ENCODE results near the gene PTBP3.
A peak's percentile ranks its signal among the peaks of the same experiment; 100 is the strongest.
"Not testable (repeated sequence)": the region's sequence is repeated elsewhere in the genome, so short reads cannot be mapped to it uniquely, and the experiment has no call there.

The PTBP3 gene

DNA sequence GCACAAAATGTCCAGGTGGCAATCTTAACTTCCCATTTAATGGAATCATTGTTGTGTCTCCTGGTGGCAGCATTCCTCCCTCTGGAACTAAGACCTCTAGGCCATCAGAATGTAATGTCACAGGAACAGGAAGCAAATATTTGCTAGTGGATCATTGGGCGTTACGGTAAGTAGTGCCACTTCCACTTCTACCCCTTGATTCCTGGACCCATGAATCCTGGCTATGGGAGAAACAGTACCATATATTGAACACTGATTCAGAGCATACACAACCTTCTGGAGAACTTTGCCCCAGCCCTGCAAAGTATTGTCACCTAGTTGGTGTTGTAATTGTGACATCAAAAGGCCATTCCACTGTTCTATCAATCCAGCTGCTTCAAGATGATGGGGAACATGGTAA lies 40.8 kb upstream of the PTBP3 start:
- not testable (repeated sequence) for DNase-seq; H4K8ac ChIP-seq (ENCODE audit: low read depth, low read length); H2AK5ac ChIP-seq (ENCODE audit: low read length); H3K4me1 ChIP-seq (ENCODE audit: control insufficient read depth, low read depth, low read length); H3K4me3 ChIP-seq (ENCODE audit: low read length); H3K23ac ChIP-seq (ENCODE audit: low read length); H2BK15ac ChIP-seq (replicated peaks; ENCODE audit: low read depth); H3K79me2 ChIP-seq (ENCODE audit: control insufficient read depth, insufficient read depth, low read length); H3K79me1 ChIP-seq (ENCODE audit: low read length); H3K18ac ChIP-seq (ENCODE audit: low read length); H3K36me3 ChIP-seq (ENCODE audit: control insufficient read depth, insufficient read depth, low read length); H3K56ac ChIP-seq (ENCODE audit: low read length); H3K9ac ChIP-seq (ENCODE audit: low read length); H3K4me2 ChIP-seq (ENCODE audit: low read length); H3K27me3 ChIP-seq (ENCODE audit: insufficient read depth, low read length, poor library complexity); H4K5ac ChIP-seq (ENCODE audit: low read length); H3K4ac ChIP-seq (ENCODE audit: low read depth, low read length); H2BK5ac ChIP-seq (ENCODE audit: low read length); H2BK120ac ChIP-seq (ENCODE audit: low read depth, low read length); H3K27ac ChIP-seq (ENCODE audit: low read depth, low read length)
- no CpG with 5 or more reads among the region's 2 CpGs for WGBS (ENCODE audit: extremely low coverage, insufficient coverage, low lambda C conversion rate)

DNA sequence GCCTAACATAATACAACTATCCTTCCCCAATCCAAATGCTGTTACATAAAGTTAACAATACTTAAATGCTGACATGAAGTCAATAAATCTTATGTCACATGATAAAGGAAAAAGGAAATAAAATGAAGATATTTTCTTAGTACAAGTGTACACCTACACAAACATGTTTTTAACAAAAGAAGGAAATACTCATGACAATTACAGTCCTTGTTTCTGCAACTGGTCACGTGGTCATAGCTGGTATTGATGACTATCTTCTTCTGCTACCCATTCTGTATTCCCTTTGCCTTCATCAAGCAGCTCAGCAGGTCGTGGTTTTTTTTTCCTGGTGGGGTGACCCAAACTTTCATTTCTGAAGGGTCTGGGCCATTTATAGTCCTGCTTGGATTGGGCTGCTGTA lies 40.2 kb upstream of the PTBP3 start:
- not testable (repeated sequence) for H3K56ac ChIP-seq (ENCODE audit: low read length); H2BK120ac ChIP-seq (ENCODE audit: low read depth, low read length); H3K4me3 ChIP-seq (ENCODE audit: low read length); H3K79me1 ChIP-seq (ENCODE audit: low read length); H2AK5ac ChIP-seq (ENCODE audit: low read length); H3K18ac ChIP-seq (ENCODE audit: low read length); H3K4me2 ChIP-seq (ENCODE audit: low read length); H4K8ac ChIP-seq (ENCODE audit: low read depth, low read length); H2BK15ac ChIP-seq (replicated peaks; ENCODE audit: low read depth); H3K23ac ChIP-seq (ENCODE audit: low read length); H3K27me3 ChIP-seq (ENCODE audit: insufficient read depth, low read length, poor library complexity); H2BK5ac ChIP-seq (ENCODE audit: low read length); H3K9ac ChIP-seq (ENCODE audit: low read length); H3K4me1 ChIP-seq (ENCODE audit: control insufficient read depth, low read depth, low read length); H3K36me3 ChIP-seq (ENCODE audit: control insufficient read depth, insufficient read depth, low read length); H3K4ac ChIP-seq (ENCODE audit: low read depth, low read length); DNase-seq; H3K79me2 ChIP-seq (ENCODE audit: control insufficient read depth, insufficient read depth, low read length); H3K27ac ChIP-seq (ENCODE audit: low read depth, low read length); H4K5ac ChIP-seq (ENCODE audit: low read length)
- no CpG with 5 or more reads among the region's 2 CpGs for WGBS (ENCODE audit: extremely low coverage, insufficient coverage, low lambda C conversion rate)

DNA sequence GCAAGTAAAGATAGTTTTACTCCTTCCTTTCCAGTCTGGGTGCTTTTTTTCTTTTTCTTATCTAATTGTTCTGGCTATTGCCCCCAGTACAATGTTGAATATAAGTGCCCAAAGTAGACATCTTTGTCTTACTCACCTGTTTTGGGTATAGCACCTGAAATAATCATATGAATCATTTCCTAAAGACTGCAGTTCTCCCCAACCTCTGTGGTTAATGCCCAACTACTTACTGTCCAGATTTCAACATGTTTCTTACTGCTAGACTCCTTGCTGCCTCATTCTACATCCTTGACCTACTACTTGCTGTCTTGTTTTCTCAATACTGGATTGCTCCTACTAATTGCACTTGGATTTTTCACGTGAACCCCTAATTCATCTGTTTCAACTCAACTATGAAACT lies 37.6 kb upstream of the PTBP3 start:
- Histone ChIP-seq H3K23ac (ENCODE audit: low read length) (no peak overlapping the region), H2BK5ac (ENCODE audit: low read length) (no peak overlapping the region), H3K56ac (ENCODE audit: low read length) (no peak overlapping the region), H2AK5ac (ENCODE audit: low read length) (no peak overlapping the region), H3K18ac (ENCODE audit: low read length) (no peak overlapping the region), H4K5ac (ENCODE audit: low read length) (no peak overlapping the region), H3K4ac (ENCODE audit: low read depth, low read length) (no peak overlapping the region), H3K4me1 (ENCODE audit: control insufficient read depth, low read depth, low read length) (no peaks in the 10 kb centered on the region), H3K4me2 (ENCODE audit: low read length) (no peak overlapping the region), H3K27ac (ENCODE audit: low read depth, low read length) (no peak overlapping the region), H4K8ac (ENCODE audit: low read depth, low read length) (no peak overlapping the region), H3K79me2 (ENCODE audit: control insufficient read depth, insufficient read depth, low read length) (no peaks in the 10 kb centered on the region), H3K36me3 (ENCODE audit: control insufficient read depth, insufficient read depth, low read length) (no peaks in the 10 kb centered on the region), H3K79me1 (ENCODE audit: low read length) (no peaks in the 10 kb centered on the region), H3K27me3 (ENCODE audit: insufficient read depth, low read length, poor library complexity) (no peaks in the 10 kb centered on the region), H2BK15ac (replicated peaks; ENCODE audit: low read depth) (no peak overlapping the region), H3K9ac (ENCODE audit: low read length) (no peak overlapping the region), H2BK120ac (ENCODE audit: low read depth, low read length) (no peak overlapping the region), H3K4me3 (ENCODE audit: low read length) (no peak overlapping the region)
- DNase-seq: no peak
- WGBS (ENCODE audit: extremely low coverage, insufficient coverage, low lambda C conversion rate): no CpG with 5 or more reads among the region's 1 CpG

DNA sequence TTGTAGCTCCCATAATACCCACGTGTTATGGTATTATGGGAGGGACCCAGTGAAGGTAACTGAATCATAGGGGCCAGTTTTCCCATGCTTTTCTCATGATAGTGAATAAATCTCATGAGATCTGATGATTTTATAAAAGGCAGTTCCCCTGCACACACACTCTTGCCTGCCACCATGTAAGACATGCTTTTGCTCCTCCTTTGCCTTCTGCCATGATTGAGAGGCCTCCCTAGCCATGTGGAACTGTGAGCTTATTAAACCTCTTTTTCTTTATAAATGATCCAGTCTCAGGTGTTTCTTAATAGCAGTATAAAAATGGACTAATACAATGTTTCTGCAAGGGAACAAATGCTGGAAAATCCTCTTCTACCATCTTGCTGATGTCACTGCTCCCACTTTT lies 36.4 kb upstream of the PTBP3 start:
- H3K4me1 ChIP-seq (ENCODE audit: control insufficient read depth, low read depth, low read length): no peaks in the 10 kb centered on the region
- H2BK120ac ChIP-seq (ENCODE audit: low read depth, low read length): no peak overlapping the region
- no peak overlapping the region for H2AK5ac ChIP-seq (ENCODE audit: low read length)
- H3K4me3 ChIP-seq (ENCODE audit: low read length): no peak overlapping the region
- H3K9ac ChIP-seq (ENCODE audit: low read length): no peak overlapping the region
- no peak overlapping the region for H3K4ac ChIP-seq (ENCODE audit: low read depth, low read length)
- no peak overlapping the region for H4K8ac ChIP-seq (ENCODE audit: low read depth, low read length)
- H3K4me2 ChIP-seq (ENCODE audit: low read length): no peak overlapping the region
- no peaks in the 10 kb centered on the region for H3K79me2 ChIP-seq (ENCODE audit: control insufficient read depth, insufficient read depth, low read length)
- no peak overlapping the region for H4K5ac ChIP-seq (ENCODE audit: low read length)
- no peak for DNase-seq
- H3K36me3 ChIP-seq (ENCODE audit: control insufficient read depth, insufficient read depth, low read length): no peaks in the 10 kb centered on the region
- H2BK15ac ChIP-seq (replicated peaks; ENCODE audit: low read depth): no peak overlapping the region
- no peak overlapping the region for H3K18ac ChIP-seq (ENCODE audit: low read length)
- H3K23ac ChIP-seq (ENCODE audit: low read length): no peak overlapping the region
- no peak overlapping the region for H3K27ac ChIP-seq (ENCODE audit: low read depth, low read length)
- H3K79me1 ChIP-seq (ENCODE audit: low read length): no peaks in the 10 kb centered on the region
- no peak overlapping the region for H2BK5ac ChIP-seq (ENCODE audit: low read length)
- WGBS (ENCODE audit: extremely low coverage, insufficient coverage, low lambda C conversion rate): no CpG with 5 or more reads among the region's 1 CpG
- no peak overlapping the region for H3K56ac ChIP-seq (ENCODE audit: low read length)
- no peaks in the 10 kb centered on the region for H3K27me3 ChIP-seq (ENCODE audit: insufficient read depth, low read length, poor library complexity)

DNA sequence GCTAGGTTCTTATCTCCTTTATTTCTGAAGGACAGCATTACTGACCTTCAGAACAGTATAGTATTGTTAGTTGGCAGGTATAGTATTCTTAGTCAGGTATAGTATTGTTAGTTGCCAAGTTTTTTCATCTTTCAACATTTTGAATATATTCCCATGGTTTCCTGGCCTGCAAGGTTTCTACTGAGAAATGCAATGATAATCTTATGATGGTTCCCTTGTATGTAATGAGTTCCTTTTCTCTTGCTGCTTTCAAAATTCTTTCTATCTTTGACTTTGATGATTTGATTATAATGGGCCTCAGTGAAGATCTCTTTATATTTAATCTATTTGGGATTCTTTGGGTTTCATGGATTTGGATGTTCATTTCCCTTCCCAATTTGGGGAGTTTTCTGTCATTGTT lies 34.0 kb upstream of the PTBP3 start:
- no peak overlapping the region for H2BK5ac ChIP-seq (ENCODE audit: low read length)
- no peaks in the 10 kb centered on the region for H3K36me3 ChIP-seq (ENCODE audit: control insufficient read depth, insufficient read depth, low read length)
- no peak overlapping the region for H4K8ac ChIP-seq (ENCODE audit: low read depth, low read length)
- H3K4me2 ChIP-seq (ENCODE audit: low read length): no peak overlapping the region
- H2AK5ac ChIP-seq (ENCODE audit: low read length): no peak overlapping the region
- H2BK15ac ChIP-seq (replicated peaks; ENCODE audit: low read depth): no peak overlapping the region
- H3K79me1 ChIP-seq (ENCODE audit: low read length): no peaks in the 10 kb centered on the region
- H3K18ac ChIP-seq (ENCODE audit: low read length): no peak overlapping the region
- no peak overlapping the region for H4K5ac ChIP-seq (ENCODE audit: low read length)
- H3K9ac ChIP-seq (ENCODE audit: low read length): no peak overlapping the region
- H3K4ac ChIP-seq (ENCODE audit: low read depth, low read length): no peak overlapping the region
- H2BK120ac ChIP-seq (ENCODE audit: low read depth, low read length): no peak overlapping the region
- no peak overlapping the region for H3K56ac ChIP-seq (ENCODE audit: low read length)
- H3K4me3 ChIP-seq (ENCODE audit: low read length): no peak overlapping the region
- no peaks in the 10 kb centered on the region for H3K4me1 ChIP-seq (ENCODE audit: control insufficient read depth, low read depth, low read length)
- H3K23ac ChIP-seq (ENCODE audit: low read length): no peak overlapping the region
- DNase-seq: no peak
- no peaks in the 10 kb centered on the region for H3K79me2 ChIP-seq (ENCODE audit: control insufficient read depth, insufficient read depth, low read length)
- no peaks in the 10 kb centered on the region for H3K27me3 ChIP-seq (ENCODE audit: insufficient read depth, low read length, poor library complexity)
- no peak overlapping the region for H3K27ac ChIP-seq (ENCODE audit: low read depth, low read length)

DNA sequence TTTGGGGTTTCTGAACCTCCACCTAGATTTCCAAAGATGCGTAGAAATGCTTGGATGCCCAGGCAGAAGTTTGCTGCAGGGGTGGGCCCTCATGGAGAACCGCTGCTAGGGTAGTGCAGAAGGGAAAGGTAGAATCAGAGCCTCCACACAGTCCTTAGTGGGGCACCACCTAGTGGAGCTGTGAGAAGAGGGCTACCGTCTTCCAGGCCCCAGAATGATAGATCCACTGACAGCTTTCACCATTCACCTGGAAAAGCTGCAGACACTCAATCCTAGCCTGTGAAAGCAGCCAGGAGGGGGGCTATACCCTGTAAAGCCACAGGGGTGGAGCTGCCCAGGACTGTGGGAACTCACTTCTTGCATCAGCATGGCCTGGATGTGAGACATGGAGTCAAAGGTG lies 33.2 kb upstream of the PTBP3 start:
- no peak overlapping the region for H2BK15ac ChIP-seq (replicated peaks; ENCODE audit: low read depth)
- no peak overlapping the region for H2BK120ac ChIP-seq (ENCODE audit: low read depth, low read length)
- H3K4me3 ChIP-seq (ENCODE audit: low read length): no peak overlapping the region
- H3K4ac ChIP-seq (ENCODE audit: low read depth, low read length): no peak overlapping the region
- no peaks in the 10 kb centered on the region for H3K36me3 ChIP-seq (ENCODE audit: control insufficient read depth, insufficient read depth, low read length)
- no peak overlapping the region for H3K9ac ChIP-seq (ENCODE audit: low read length)
- H3K27me3 ChIP-seq (ENCODE audit: insufficient read depth, low read length, poor library complexity): no peaks in the 10 kb centered on the region
- no peaks in the 10 kb centered on the region for H3K79me2 ChIP-seq (ENCODE audit: control insufficient read depth, insufficient read depth, low read length)
- DNase-seq: peak; percentile 77
- no peak overlapping the region for H4K5ac ChIP-seq (ENCODE audit: low read length)
- WGBS (ENCODE audit: extremely low coverage, insufficient coverage, low lambda C conversion rate): no CpG with 5 or more reads among the region's 3 CpGs
- H4K8ac ChIP-seq (ENCODE audit: low read depth, low read length): no peak overlapping the region
- H2AK5ac ChIP-seq (ENCODE audit: low read length): no peak overlapping the region
- no peak overlapping the region for H3K4me2 ChIP-seq (ENCODE audit: low read length)
- H2BK5ac ChIP-seq (ENCODE audit: low read length): no peak overlapping the region
- no peak overlapping the region for H3K27ac ChIP-seq (ENCODE audit: low read depth, low read length)
- H3K56ac ChIP-seq (ENCODE audit: low read length): no peak overlapping the region
- H3K79me1 ChIP-seq (ENCODE audit: low read length): no peaks in the 10 kb centered on the region
- no peak overlapping the region for H3K23ac ChIP-seq (ENCODE audit: low read length)
- H3K18ac ChIP-seq (ENCODE audit: low read length): no peak overlapping the region
- H3K4me1 ChIP-seq (ENCODE audit: control insufficient read depth, low read depth, low read length): no peaks in the 10 kb centered on the region
